DMS79 (cell line): ENCODE measurements around the gene ADRB1.

Experiments
- DNase-seq: peaks from one replicate; lab custom pipeline; 2025; lab: John Stamatoyannopoulos, UW

ADRB1 gene

DNA sequence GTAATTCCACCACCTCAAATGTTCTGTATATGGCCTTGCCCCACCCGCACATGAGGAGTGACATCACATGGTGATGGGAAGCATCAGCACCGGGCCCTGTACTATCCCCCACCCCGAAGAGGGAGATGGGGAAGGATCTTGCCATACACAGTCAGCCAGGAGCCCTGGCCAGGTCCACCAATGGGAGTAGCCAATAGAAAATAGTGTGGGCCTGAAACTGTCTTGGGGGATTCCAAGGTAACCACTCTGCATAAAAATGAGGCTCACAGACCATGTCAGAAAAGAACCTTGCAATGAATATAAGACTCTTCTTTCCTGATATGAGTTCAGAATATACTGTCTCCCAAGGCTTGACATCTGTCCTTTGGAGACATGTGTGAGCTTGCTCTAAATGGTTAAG lies 51.1 kb downstream of the ADRB1 start:
- no peak for DNase-seq

- DNase-seq = no peak
Measured at GRCh38 chr10:114095559-114096337, 52.1 kb downstream of the ADRB1 start.
